ENCODE measurements around the gene ZNF18. TPM values are rescaled to one million over a fixed set of nuclear protein-coding genes. Genes with fewer than 3 reads are reported as not detected.

The ZNF18 gene
- total RNA-seq, 2 donors from 2014 or later: 10.4 to 16.3 TPM

GRCh38 chr17:12041312-12041711 lies 44.0 kb upstream of the ZNF18 start:
- Mint-ChIP-seq H3K36me3 (ENCODE audit: low read depth) (peaks cover 5% of the 10 kb centered on the region), H3K27ac (no peak overlapping the region), H3K4me1 (peaks cover 66% of the 10 kb centered on the region), H3K4me3 (no peak overlapping the region), H3K9me3 (no peaks in the 10 kb centered on the region), H3K27me3 (ENCODE audit: insufficient read depth) (no peaks in the 10 kb centered on the region)
- no peaks in the 10 kb centered on the region for H3K27me3 ChIP-seq (ENCODE audit: control insufficient read depth, insufficient read depth, low read length, poor library complexity, severe bottlenecking)
- TF ChIP-seq CTCF (conservative IDR thresholded peaks at IDR 0.05): no peak
- no peak overlapping the region for H3K4me3 ChIP-seq (ENCODE audit: low read length)
- no peaks in the 10 kb centered on the region for H3K36me3 ChIP-seq (ENCODE audit: control insufficient read depth, insufficient read depth, low read length)
- H3K9ac ChIP-seq (ENCODE audit: extremely low read depth, low read length, poor library complexity, severe bottlenecking): no peak overlapping the region
- DNase-seq: no peak
- no peaks in the 10 kb centered on the region for H3K9me3 ChIP-seq (ENCODE audit: control insufficient read depth, low read length)
- peaks cover 36% of the 10 kb centered on the region for H3K4me1 ChIP-seq (ENCODE audit: control insufficient read depth, insufficient read depth, low read length)
- H3K27ac ChIP-seq (ENCODE audit: low read depth, low read length): no peak overlapping the region
- 95 to 96% methylated on average over 3 of the region's 3 CpGs for WGBS, 2 experiments (ENCODE audit: insufficient coverage in 1 of 2, insufficient read length in 1 of 2)

DNA sequence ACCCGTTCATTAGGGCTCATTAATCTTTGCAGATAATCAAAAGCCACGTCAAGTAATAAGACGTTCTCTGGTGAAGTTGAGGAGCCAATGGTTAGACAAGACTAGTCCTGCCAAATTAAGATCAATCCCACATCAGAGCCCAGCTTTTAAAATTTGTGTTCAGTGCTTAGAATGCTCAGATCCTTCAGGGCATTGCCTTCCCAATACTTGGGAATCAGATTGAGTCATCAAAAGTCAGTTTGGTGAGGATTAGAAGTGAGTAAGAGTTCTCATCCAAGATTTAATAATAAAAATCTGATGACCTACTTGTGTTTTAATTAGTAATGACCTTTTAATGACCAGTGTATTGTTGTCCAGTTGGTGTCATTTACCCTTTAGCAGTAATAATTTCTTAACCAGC lies 43.2 kb upstream of the ZNF18 start:
- Histone ChIP-seq H3K4me1 (ENCODE audit: control insufficient read depth, insufficient read depth, low read length) (peaks cover 30% of the 10 kb centered on the region), H3K9me3 (ENCODE audit: control insufficient read depth, low read length) (no peaks in the 10 kb centered on the region), H3K9ac (ENCODE audit: extremely low read depth, low read length, poor library complexity, severe bottlenecking) (no peak overlapping the region), H3K4me3 (ENCODE audit: low read length) (no peak overlapping the region), H3K36me3 (ENCODE audit: control insufficient read depth, insufficient read depth, low read length) (no peaks in the 10 kb centered on the region), H3K27me3 (ENCODE audit: control insufficient read depth, insufficient read depth, low read length, poor library complexity, severe bottlenecking) (no peaks in the 10 kb centered on the region), H3K27ac (ENCODE audit: low read depth, low read length) (no peak overlapping the region)
- H3K4me1 Mint-ChIP-seq: peaks cover 64% of the 10 kb centered on the region
- H3K27me3 Mint-ChIP-seq (ENCODE audit: insufficient read depth): no peaks in the 10 kb centered on the region
- no peak for TF ChIP-seq CTCF (conservative IDR thresholded peaks at IDR 0.05)
- H3K9me3 Mint-ChIP-seq: no peaks in the 10 kb centered on the region
- no peak for DNase-seq
- no peak overlapping the region for H3K4me3 Mint-ChIP-seq
- H3K27ac Mint-ChIP-seq: peak overlapping the region; percentile 26
- peaks cover 5% of the 10 kb centered on the region for H3K36me3 Mint-ChIP-seq (ENCODE audit: low read depth)
- 95% methylated on average over 3 of the region's 3 CpGs for WGBS, 2 experiments (ENCODE audit: insufficient coverage in 1 of 2, insufficient read length in 1 of 2)

GRCh38 chr17:12037970-12038369 lies 40.7 kb upstream of the ZNF18 start:
- no peak for TF ChIP-seq CTCF (conservative IDR thresholded peaks at IDR 0.05)
- H3K36me3 ChIP-seq (ENCODE audit: control insufficient read depth, insufficient read depth, low read length): peaks cover 7% of the 10 kb centered on the region
- H3K27me3 ChIP-seq (ENCODE audit: control insufficient read depth, insufficient read depth, low read length, poor library complexity, severe bottlenecking): no peaks in the 10 kb centered on the region
- no peak for DNase-seq
- peaks cover 17% of the 10 kb centered on the region for H3K4me1 ChIP-seq (ENCODE audit: control insufficient read depth, insufficient read depth, low read length)
- no peak overlapping the region for H3K27ac ChIP-seq (ENCODE audit: low read depth, low read length)
- H3K36me3 Mint-ChIP-seq (ENCODE audit: low read depth): peaks cover 7% of the 10 kb centered on the region
- no peak overlapping the region for H3K27ac Mint-ChIP-seq
- H3K27me3 Mint-ChIP-seq (ENCODE audit: insufficient read depth): no peaks in the 10 kb centered on the region
- H3K9ac ChIP-seq (ENCODE audit: extremely low read depth, low read length, poor library complexity, severe bottlenecking): no peak overlapping the region
- 87 to 100% methylated on average over 1 to 2 of the region's 2 CpGs for WGBS, 2 experiments (ENCODE audit: insufficient coverage in 1 of 2, insufficient read length in 1 of 2)
- no peak overlapping the region for H3K4me3 ChIP-seq (ENCODE audit: low read length)
- peaks cover 44% of the 10 kb centered on the region for H3K4me1 Mint-ChIP-seq
- no peak overlapping the region for H3K4me3 Mint-ChIP-seq
- H3K9me3 Mint-ChIP-seq: no peaks in the 10 kb centered on the region
- no peaks in the 10 kb centered on the region for H3K9me3 ChIP-seq (ENCODE audit: control insufficient read depth, low read length)
